Stimulated activated naive CD4-positive, alpha-beta T cell treated with Interleukin-2 at 50 U/mL for 16 hours (primary cell): ENCODE data around the gene RPL7L1.

Source experiments
- DNase-seq: peaks from one replicate; lab custom pipeline; 2025; lab: John Stamatoyannopoulos, UW

The RPL7L1 gene

DNA sequence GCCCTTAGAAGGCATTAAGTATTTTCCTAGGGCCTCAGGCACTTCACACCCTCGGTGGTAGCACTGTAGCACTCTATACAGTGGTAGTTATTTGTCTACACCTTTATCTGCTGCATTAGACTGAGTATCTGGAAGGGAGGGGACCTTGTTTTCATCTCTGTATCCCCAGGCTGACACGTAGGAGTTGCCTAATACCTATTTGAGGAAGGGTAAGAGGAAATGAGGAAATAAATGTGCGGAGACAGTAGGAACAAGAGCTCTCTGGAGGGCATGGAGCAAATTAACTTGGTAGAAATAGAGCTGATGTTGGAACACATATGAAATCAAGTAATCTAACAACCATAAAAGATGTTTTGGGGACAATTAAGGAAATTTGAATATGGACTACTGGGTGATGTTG, 53.8 kb downstream of the RPL7L1 start:
- no peak for DNase-seq

DNA sequence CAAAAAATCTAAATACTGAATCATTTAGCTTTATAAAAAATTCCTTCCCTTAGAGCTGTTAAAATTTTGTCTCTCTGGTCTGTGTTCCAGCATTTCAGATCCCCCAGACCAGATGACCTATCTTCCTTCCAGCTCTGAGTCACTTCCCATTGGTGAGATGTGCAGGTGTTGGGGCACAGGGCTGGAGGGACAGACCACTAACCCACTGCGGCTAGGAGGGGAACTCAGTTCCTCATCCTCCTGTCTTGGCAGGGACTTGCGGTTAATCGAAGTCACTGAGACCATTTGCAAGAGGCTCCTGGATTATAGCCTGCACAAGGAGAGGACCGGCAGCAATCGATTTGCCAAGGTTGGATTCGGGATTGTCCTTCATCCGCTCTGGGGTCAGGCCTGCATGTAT, 55.9 kb downstream of the RPL7L1 start:
- DNase-seq: no peak

DNA sequence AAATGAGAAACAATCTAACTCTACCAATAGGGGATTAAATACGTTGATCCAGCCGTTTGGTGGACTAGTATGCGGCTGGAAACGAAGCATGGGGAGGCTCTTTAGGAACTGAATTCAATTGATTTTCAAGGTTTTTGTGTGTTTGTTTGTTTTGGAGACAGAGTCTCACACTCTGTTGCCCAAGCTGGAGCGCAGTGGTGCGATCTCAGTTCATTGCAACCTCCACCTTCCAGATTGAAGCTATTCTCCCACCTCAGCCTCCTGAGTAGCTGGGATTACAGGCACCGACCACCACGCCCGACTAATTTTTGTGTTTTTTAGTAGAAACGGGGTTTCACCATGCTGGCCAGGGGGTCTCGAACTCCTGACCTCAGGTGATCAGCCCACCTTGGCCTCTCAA, 57.0 kb downstream of the RPL7L1 start:
- DNase-seq: no peak

DNA sequence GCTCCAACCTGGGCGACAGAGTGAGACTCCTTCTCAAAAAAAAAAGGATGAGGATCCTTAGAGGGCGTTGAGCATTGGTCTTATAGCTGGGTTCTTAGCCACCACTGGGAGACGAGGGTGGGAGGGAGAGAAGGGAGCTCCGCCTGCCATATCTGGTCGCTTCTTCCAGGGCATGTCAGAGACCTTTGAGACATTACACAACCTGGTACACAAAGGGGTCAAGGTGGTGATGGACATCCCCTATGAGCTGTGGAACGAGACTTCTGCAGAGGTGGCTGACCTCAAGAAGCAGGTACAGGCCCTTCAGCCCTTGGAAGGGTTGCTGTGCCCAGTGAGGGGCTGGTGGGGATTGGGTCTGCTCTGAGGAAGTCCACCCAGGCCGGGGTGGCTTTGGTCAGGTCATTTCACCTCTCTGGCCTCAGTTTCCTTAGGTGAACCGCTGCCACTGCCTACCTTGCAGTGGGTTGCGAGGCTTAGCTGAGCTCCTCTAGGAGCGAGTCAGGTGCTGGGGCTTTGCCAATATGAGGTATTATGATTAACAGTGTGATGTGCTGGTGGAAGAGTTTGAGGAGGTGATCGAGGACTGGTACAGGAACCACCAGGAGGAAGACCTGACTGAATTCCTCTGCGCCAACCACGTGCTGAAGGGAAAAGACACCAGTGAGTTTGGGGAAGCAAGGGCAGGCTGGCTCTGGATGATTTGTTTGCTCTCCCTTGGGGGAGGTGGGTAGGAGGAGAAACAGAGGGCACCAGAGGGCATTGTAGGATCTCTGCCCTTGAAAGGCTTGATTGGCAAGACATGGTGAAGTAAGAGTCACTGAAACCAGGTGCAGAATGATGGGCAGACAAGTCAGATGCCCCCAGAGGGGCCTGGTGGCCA, 58.4 kb downstream of the RPL7L1 start:
- no peak for DNase-seq

DNA sequence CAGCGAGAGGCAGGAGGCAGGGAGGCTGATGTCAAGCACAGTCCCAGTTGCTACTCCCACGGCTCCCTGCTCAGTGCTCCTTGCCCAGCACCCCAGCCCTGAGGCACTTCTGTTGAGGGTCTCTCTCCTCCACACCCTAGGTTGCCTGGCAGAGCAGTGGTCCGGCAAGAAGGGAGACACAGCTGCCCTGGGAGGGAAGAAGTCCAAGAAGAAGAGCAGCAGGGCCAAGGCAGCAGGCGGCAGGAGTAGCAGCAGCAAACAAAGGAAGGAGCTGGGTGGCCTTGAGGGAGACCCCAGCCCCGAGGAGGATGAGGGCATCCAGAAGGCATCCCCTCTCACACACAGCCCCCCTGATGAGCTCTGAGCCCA, 59.0 kb downstream of the RPL7L1 start:
- DNase-seq: no peak

DNA sequence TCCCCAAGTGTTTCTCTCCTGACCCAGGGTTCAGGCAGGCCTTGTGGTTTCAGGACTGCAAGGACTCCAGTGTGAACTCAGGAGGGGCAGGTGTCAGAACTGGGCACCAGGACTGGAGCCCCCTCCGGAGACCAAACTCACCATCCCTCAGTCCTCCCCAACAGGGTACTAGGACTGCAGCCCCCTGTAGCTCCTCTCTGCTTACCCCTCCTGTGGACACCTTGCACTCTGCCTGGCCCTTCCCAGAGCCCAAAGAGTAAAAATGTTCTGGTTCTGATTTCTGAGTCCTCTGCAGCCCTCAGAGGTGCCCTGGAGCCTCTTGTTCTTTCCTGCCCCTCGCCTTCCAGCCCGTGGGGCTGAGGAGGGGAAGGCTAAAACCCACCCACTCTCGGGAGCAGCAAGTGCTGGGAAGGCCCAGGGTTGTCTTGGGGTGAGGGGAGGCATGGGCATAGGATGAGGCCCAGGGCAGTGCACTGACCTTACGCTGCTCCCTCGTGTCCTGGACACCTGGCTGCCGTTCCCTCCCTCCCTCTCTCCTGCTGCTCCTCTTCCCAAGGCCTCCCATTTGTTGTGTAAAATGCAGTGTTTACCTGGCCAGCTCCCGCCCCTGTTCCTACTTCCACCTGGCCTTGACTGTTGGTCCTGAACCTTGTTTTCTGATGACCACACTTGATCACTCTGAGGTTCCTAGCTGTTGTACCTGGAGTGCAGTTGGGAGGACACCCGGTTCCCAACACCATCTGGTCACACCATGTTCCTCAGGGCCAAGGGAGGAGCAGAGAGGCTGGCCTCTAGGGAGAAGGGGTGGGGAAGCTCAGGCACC, 59.8 kb downstream of the RPL7L1 start:
- DNase-seq: no peak
